HepG2 (cell line): ENCODE measurements around the gene DNAJC13.

ENCODE experiments used
- ATF7 ChIP-seq, 2 experiments: fragments of 450-650 bp in 1 of 2; sonication (generic) in 1 of 2; formaldehyde crosslinking in 1 of 2; IDR thresholded peaks; 2 replicates each; pipeline versions ENCODE4 v1.4.0 to v1.6.1; 2016 to 2020; ENCODE audit warnings: antibody characterized with exemption in 1 of 2, mild to moderate bottlenecking in 1 of 2, missing genetic modification reagents in 1 of 2
- BRD4 ChIP-seq: sonication (generic); formaldehyde crosslinking; IDR thresholded peaks from 2 replicates; pipeline ENCODE4 v1.4.0; 2020; ENCODE audit warnings: missing genetic modification reagents
- MAZ ChIP-seq, 2 experiments: sonication (generic) in 1 of 2; formaldehyde crosslinking in 1 of 2; IDR thresholded peaks; 2 replicates each; pipeline versions ENCODE4 v1.5.0 to v1.6.1; 2012 to 2020; ENCODE audit warnings: low read depth in 2 of 2, mild to moderate bottlenecking in 2 of 2, borderline replicate concordance in 1 of 2, improper control_type of control experiment in 1 of 2, low read length in 1 of 2, missing genetic modification reagents in 1 of 2, moderate library complexity in 1 of 2
- NFE2L1 ChIP-seq: sonication (generic); formaldehyde crosslinking; IDR thresholded peaks from 2 replicates; pipeline ENCODE4 v1.4.0; 2020; ENCODE audit warnings: missing genetic modification reagents, mild to moderate bottlenecking, borderline replicate concordance
- PHB2 ChIP-seq: fragments of 450-650 bp; IDR thresholded peaks from 2 replicates; pipeline ENCODE4 v1.6.1; 2018; ENCODE audit not compliant: partially characterized antibody
- POLR2AphosphoS5 ChIP-seq: IDR thresholded peaks from 2 replicates; pipeline ENCODE4 v1.6.1; 2012; ENCODE audit warnings: low read depth, low read length
- ZNF878 ChIP-seq: sonication (generic); formaldehyde crosslinking; IDR thresholded peaks from 2 replicates; pipeline ENCODE4 v1.8.1; 2023; ENCODE audit warnings: mild to moderate bottlenecking, missing genetic modification reagents, moderate library complexity
- TF ChIP-seq, protein P1 (sequence below): sonication (generic); formaldehyde crosslinking; IDR thresholded peaks from 2 replicates; pipeline ENCODE4 v1.4.0; 2020; ENCODE audit warnings: mild to moderate bottlenecking, low read depth, missing genetic modification reagents

DNA sequence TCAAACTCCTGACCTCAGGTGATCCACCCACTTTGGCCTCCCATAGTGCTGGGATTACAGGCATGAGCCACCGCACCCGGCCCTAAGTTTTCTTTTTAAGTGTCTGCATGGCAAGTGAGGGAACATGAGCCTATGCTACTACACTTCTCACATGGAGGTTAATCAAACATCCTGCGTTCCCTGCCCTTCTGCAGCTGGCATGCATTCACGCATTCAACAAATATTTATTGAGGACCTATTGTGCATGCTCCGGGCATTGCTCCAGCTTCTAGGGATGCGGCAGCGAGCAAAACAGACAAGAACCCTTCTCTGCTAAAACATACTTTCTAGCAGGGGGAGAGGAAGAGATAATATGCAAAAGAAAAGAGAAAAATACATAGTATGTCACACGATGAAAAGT, 137.1 kb downstream of the DNAJC13 start:
- no peak for TF ChIP-seq BRD4
- TF ChIP-seq PHB2: no peak
- no peak for TF ChIP-seq ATF7 (IDR thresholded peaks at IDR 0.05)
- no peak for TF ChIP-seq ATF7 (CRISPR knock-in tag; IDR thresholded peaks at IDR 0.05)
- TF ChIP-seq POLR2AphosphoS5: no peak
- TF ChIP-seq, protein P1, sequence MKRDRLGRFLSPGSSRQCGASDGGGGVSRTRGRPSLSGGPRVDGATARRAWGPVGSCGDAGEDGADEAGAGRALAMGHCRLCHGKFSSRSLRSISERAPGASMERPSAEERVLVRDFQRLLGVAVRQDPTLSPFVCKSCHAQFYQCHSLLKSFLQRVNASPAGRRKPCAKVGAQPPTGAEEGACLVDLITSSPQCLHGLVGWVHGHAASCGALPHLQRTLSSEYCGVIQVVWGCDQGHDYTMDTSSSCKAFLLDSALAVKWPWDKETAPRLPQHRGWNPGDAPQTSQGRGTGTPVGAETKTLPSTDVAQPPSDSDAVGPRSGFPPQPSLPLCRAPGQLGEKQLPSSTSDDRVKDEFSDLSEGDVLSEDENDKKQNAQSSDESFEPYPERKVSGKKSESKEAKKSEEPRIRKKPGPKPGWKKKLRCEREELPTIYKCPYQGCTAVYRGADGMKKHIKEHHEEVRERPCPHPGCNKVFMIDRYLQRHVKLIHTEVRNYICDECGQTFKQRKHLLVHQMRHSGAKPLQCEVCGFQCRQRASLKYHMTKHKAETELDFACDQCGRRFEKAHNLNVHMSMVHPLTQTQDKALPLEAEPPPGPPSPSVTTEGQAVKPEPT (CRISPR knock-in tag): no peak
- no peak for TF ChIP-seq MAZ (IDR thresholded peaks at IDR 0.05; ENCODE audit: borderline replicate concordance, low read depth, low read length)
- no peak for TF ChIP-seq MAZ (CRISPR knock-in tag; IDR thresholded peaks at IDR 0.05; ENCODE audit: low read depth)
- no peak for TF ChIP-seq ZNF878 (CRISPR knock-in tag)
- TF ChIP-seq NFE2L1 (CRISPR knock-in tag): no peak
